Measurements from ENCODE around the gene ZNF367.

GRCh38 chr9:96412174-96412913 is 5.8 kb downstream of the ZNF367 start:
- TF ChIP-seq CTCF (IDR thresholded peaks at IDR 0.05) (no peak), POLR2A (IDR thresholded peaks at IDR 0.05) (no peak)
